ENCODE data around the gene TBL1X. TPM values are rescaled to one million over a fixed set of nuclear protein-coding genes. Genes with fewer than 3 reads are reported as not detected.
A peak's percentile ranks its signal among the peaks of the same experiment; 100 is the strongest.

The TBL1X gene
- polyA plus RNA-seq, 3 donors, result 12.5 to 19.5 (median 13.8) TPM

DNA sequence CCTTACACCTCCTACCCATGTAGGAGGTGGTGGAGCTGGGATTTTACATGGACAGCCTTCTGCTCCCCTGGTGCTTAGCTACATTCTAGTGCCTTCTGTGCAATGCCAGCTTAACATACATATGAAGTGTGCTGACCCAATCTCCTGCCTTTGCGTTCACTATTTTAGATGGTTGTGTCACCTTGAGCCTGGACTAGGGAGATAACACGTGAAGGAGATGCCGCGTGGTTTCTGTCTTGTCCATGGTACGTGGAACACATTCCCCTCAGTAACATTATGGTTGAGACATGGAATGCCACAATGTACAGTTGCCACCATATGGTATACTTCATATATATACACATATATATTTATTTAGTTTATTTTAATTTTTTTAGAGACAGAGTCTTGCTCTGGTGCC is 54.0 kb downstream of the TBL1X start:
- peaks cover 13% of the 10 kb centered on the region for H3K79me2 ChIP-seq (ENCODE audit: insufficient read depth, low read length)
- no peaks in the 10 kb centered on the region for H3K36me3 ChIP-seq (replicated peaks in 1 of 2; ENCODE audit: control insufficient read depth in 1 of 2, insufficient read depth in 2 of 2, low read length in 2 of 2)
- no peak overlapping the region for H3K4me3 Mint-ChIP-seq
- peaks cover 96% of the 10 kb centered on the region for H4K20me1 ChIP-seq (ENCODE audit: insufficient read depth, low read length)
- peaks cover 0 to 1% (median 0%) of the 10 kb centered on the region in 7 donors for H3K9me3 Mint-ChIP-seq
- no peak overlapping the region for H2AFZ ChIP-seq (ENCODE audit: insufficient read depth, low read depth, low read length, poor library complexity, severe bottlenecking)
- peaks cover 27% of the 10 kb centered on the region for H3K4me1 Mint-ChIP-seq
- peaks cover 5 to 17% of the 10 kb centered on the region in 2 donors for H3K36me3 Mint-ChIP-seq
- no peak overlapping the region for H3K27ac ChIP-seq (ENCODE audit: low read depth in 1 of 2, low read length in 2 of 2)
- H3K27me3 ChIP-seq (ENCODE audit: control insufficient read depth in 2 of 2, insufficient read depth in 2 of 2, low read length in 2 of 2), result peaks cover 0 to 9% of the 10 kb centered on the region in 2 donors
- intact Hi-C loops (cut with micrococcal nuclease), result no loop called here
- WGBS (ENCODE audit: insufficient coverage), result no CpG with 5 or more reads among the region's 5 CpGs
- H3K9ac ChIP-seq (ENCODE audit: insufficient read depth, low read length, poor library complexity, severe bottlenecking), result no peak overlapping the region
- H3K4me3 ChIP-seq (replicated peaks in 1 of 3; ENCODE audit: low read depth in 2 of 3, low read length in 3 of 3), result no peak overlapping the region
- peaks cover 10 to 13% of the 10 kb centered on the region in 2 donors for H3K4me1 ChIP-seq (ENCODE audit: control insufficient read depth in 1 of 2, insufficient read depth in 2 of 2, low read length in 2 of 2)
- TF ChIP-seq, protein P1, sequence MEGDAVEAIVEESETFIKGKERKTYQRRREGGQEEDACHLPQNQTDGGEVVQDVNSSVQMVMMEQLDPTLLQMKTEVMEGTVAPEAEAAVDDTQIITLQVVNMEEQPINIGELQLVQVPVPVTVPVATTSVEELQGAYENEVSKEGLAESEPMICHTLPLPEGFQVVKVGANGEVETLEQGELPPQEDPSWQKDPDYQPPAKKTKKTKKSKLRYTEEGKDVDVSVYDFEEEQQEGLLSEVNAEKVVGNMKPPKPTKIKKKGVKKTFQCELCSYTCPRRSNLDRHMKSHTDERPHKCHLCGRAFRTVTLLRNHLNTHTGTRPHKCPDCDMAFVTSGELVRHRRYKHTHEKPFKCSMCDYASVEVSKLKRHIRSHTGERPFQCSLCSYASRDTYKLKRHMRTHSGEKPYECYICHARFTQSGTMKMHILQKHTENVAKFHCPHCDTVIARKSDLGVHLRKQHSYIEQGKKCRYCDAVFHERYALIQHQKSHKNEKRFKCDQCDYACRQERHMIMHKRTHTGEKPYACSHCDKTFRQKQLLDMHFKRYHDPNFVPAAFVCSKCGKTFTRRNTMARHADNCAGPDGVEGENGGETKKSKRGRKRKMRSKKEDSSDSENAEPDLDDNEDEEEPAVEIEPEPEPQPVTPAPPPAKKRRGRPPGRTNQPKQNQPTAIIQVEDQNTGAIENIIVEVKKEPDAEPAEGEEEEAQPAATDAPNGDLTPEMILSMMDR (IDR thresholded peaks at IDR 0.05), result no peak
- no peak for DNase-seq
- H3K27ac Mint-ChIP-seq, result no peak overlapping the region
- H3K9me3 ChIP-seq (replicated peaks in 1 of 2; ENCODE audit: control insufficient read depth in 1 of 2, insufficient read depth in 1 of 2, low read length in 2 of 2), result no peaks in the 10 kb centered on the region
- no peak overlapping the region for H3K4me2 ChIP-seq (replicated peaks; ENCODE audit: extremely low read depth, low read length, poor library complexity, severe bottlenecking)
- peaks cover 0 to 30% (median 0%) of the 10 kb centered on the region in 3 donors for H3K27me3 Mint-ChIP-seq (ENCODE audit: low read depth in 3 of 3)

- H3K36me3 ChIP-seq (replicated peaks in 1 of 2; ENCODE audit: control insufficient read depth in 1 of 2, insufficient read depth in 2 of 2, low read length in 2 of 2), result no peaks in the 10 kb centered on the region
- H3K4me1 ChIP-seq (ENCODE audit: control insufficient read depth in 1 of 2, insufficient read depth in 2 of 2, low read length in 2 of 2), result peaks cover 10 to 13% of the 10 kb centered on the region in 2 donors
- H3K79me2 ChIP-seq (ENCODE audit: insufficient read depth, low read length), result peaks cover 13% of the 10 kb centered on the region
- H2AFZ ChIP-seq (ENCODE audit: insufficient read depth, low read depth, low read length, poor library complexity, severe bottlenecking), result no peak overlapping the region
- H3K9me3 ChIP-seq (replicated peaks in 1 of 2; ENCODE audit: control insufficient read depth in 1 of 2, insufficient read depth in 1 of 2, low read length in 2 of 2), result no peaks in the 10 kb centered on the region
- WGBS (ENCODE audit: insufficient coverage), result 100% methylated on average over 1 of the region's 8 CpGs
- no peak overlapping the region for H3K4me3 ChIP-seq (replicated peaks in 1 of 3; ENCODE audit: low read depth in 2 of 3, low read length in 3 of 3)
- no peak overlapping the region for H3K9ac ChIP-seq (ENCODE audit: insufficient read depth, low read length, poor library complexity, severe bottlenecking)
- H3K4me2 ChIP-seq (replicated peaks; ENCODE audit: extremely low read depth, low read length, poor library complexity, severe bottlenecking), result no peak overlapping the region
- peaks cover 26% of the 10 kb centered on the region for H3K4me1 Mint-ChIP-seq
- intact Hi-C loops (cut with micrococcal nuclease), result no loop called here
- peaks cover 0 to 1% (median 0%) of the 10 kb centered on the region in 7 donors for H3K9me3 Mint-ChIP-seq
- peaks cover 0 to 29% (median 0%) of the 10 kb centered on the region in 3 donors for H3K27me3 Mint-ChIP-seq (ENCODE audit: low read depth in 3 of 3)
- H3K36me3 Mint-ChIP-seq, result peaks cover 6 to 17% of the 10 kb centered on the region in 2 donors
- no peak for DNase-seq
- H4K20me1 ChIP-seq (ENCODE audit: insufficient read depth, low read length), result peaks cover 94% of the 10 kb centered on the region
- H3K4me3 Mint-ChIP-seq, result no peak overlapping the region
- H3K27ac Mint-ChIP-seq, result peak overlapping the region in 2 of 7 donors; percentile 11 to 44
- H3K27ac ChIP-seq (ENCODE audit: low read depth in 1 of 2, low read length in 2 of 2), result no peak overlapping the region
- TF ChIP-seq, protein P1 (IDR thresholded peaks at IDR 0.05), result no peak
- H3K27me3 ChIP-seq (ENCODE audit: control insufficient read depth in 2 of 2, insufficient read depth in 2 of 2, low read length in 2 of 2), result peaks cover 0 to 9% of the 10 kb centered on the region in 2 donors
Measured at GRCh38 chrX:9519546-9520216, 54.8 kb downstream of the TBL1X start.
